ENCODE data around the gene PMPCB.

The PMPCB gene

GRCh38 chr7:103338864-103339263 lies 41.6 kb downstream of the PMPCB start:
- no peak for DNase-seq

- DNase-seq = no peak
These were observed 44.2 kb downstream of the PMPCB start for GRCh38 chr7:103341466-103341865.

DNA sequence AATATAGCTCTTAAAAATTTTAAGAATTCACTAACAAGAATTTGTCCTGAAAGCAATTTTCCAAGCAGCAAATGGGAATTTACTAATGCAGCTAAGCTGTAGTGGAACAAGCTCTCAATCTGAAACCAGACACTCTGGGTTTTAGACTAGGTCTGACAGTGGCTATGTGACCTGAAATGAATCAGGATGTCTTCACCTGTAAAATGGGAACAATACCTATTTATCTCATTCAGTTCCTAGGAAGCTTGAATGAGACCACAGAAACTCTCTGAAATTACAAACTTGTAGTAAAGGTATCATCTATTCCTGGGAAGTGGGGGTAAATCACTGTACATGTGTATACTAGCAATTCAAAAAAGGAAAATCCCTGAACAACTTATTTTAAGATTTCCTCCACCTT lies 46.1 kb downstream of the PMPCB start:
- DNase-seq = no peak

GRCh38 chr7:103343758-103344452 lies 46.7 kb downstream of the PMPCB start:
- DNase-seq = no peak

DNA sequence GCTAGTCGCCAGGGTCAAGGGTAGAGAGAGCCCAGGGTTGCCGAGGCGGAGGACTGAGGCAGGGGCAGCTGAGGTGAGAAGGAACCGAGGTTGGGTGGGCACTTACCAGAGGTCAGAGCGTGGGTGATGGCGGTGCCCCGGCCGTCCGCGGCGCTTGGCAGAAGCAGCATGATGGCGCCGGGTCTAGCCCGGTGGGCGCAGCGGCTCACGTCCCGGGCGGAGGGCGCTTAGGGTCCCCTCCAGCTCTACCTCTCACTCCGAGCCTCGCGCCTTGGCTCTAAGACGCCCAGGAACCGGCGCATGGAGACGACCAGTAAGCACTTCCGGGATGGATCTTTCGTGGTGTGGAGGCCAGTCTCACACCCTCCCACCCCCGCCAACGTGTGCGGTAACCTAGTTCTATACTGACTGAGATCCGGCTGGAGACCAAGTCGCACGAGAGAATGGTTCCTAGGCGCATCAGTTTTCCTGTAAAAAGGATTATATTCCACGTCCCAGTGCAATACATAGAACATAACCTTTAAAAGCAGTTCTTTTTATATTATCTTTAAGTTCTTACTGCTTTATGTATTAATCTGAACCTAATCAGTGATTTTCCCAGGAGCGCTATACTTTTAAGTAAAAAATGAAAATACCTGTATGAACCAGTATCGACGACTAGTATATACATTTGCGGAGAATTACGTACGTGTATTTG lies 47.4 kb downstream of the PMPCB start, which contains the start of gene DNAJC2:
DNAJC2 (minus strand) TSS at position 315 of the 697 bp plus-strand sequence; CDS start at position 170, 145 bp downstream.
- peak; percentile 94 for DNase-seq

GRCh38 chr7:103346396-103346795 lies 49.2 kb downstream of the PMPCB start:
- DNase-seq = no peak

GRCh38 chr7:103347507-103348267 lies 50.5 kb downstream of the PMPCB start, which contains the start of gene PSMC2:
Gene PSMC2, plus strand, starts transcription at chr7:103347643. Its CDS starts 69 bp downstream, at chr7:103347712.
- peak; percentile 88 for DNase-seq

- DNase-seq = no peak
These were observed 51.2 kb downstream of the PMPCB start for GRCh38 chr7:103348452-103348851.

GRCh38 chr7:103348959-103349358 lies 51.7 kb downstream of the PMPCB start:
- no peak for DNase-seq

DNA sequence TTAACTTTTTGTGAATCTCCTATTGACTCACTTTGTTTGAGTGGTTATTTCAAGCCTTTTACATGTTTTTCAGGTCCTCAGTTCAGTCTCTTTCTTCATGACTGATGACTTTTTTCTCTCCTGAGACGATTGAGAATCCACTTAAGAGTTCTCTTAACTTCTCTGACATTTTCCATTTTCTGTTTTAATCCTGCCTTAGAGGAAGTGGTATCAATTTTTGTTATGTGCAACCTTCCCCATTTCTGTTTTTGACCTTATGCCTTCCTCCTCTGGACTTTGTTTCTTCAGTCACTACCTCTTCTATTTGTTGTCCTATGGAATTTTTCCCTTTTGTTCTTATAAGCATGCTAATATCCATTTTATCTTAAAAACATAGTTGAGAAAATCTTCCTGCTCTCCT lies 52.6 kb downstream of the PMPCB start:
- DNase-seq = no peak
